Measurements from ENCODE around the gene BOD1L2. TPM values are rescaled to one million over a fixed set of nuclear protein-coding genes. Genes with fewer than 3 reads are reported as not detected.

BOD1L2 gene
- total RNA-seq, 1 experiment from 2014 or later: not detected

DNA sequence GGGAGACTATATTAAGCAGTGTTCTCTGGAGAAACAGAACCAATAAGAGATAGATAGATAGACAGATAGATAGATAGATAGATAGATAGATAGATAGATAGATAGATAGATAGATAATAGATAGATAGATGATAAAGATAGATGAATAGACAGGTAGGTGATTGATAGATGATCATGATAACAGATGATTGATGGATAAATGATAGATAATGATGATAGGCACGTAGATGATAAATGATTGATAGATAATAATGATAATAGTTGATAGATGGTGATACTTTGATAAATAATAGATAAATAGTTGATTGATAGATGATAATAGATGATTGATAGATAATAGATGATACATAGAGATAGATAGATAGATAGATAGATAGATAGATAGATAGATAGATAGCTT is 48.5 kb downstream of the BOD1L2 start:
- no TSS peak for BruUV-seq (replicated peaks)
- H3K36me3 Mint-ChIP-seq (ENCODE audit: insufficient read depth, unreplicated experiment): no peaks in the 10 kb centered on the region
- CTCF ChIA-PET: no interaction called here

DNA sequence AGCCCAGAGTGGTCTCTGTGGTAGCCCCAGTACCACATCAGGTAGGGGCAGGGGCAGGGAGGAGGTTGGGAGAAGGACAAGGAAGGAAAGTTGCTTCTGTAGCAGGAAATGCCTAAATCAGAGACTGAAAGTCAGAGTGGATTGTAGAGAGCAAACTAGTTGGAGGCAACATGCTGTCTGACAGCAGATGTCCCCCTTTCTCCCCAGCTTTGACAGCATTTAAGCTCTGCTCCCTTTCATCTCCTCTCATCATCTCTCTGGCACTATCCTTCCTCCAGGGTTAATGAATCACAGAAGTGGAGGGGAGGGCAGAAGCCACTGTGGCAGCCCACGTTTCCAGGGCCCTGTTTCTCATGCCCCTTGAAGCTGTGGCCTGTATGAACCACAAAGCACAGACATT is 50.4 kb downstream of the BOD1L2 start:
- no peak overlapping the region for H3K4me3 Mint-ChIP-seq (ENCODE audit: low read depth, unreplicated experiment)
- intact Hi-C loops (cut with micrococcal nuclease; ENCODE audit: unreplicated experiment): no loop called here
- no peaks in the 10 kb centered on the region for H3K27me3 Mint-ChIP-seq (ENCODE audit: unreplicated experiment)
- TF ChIP-seq, protein P1, sequence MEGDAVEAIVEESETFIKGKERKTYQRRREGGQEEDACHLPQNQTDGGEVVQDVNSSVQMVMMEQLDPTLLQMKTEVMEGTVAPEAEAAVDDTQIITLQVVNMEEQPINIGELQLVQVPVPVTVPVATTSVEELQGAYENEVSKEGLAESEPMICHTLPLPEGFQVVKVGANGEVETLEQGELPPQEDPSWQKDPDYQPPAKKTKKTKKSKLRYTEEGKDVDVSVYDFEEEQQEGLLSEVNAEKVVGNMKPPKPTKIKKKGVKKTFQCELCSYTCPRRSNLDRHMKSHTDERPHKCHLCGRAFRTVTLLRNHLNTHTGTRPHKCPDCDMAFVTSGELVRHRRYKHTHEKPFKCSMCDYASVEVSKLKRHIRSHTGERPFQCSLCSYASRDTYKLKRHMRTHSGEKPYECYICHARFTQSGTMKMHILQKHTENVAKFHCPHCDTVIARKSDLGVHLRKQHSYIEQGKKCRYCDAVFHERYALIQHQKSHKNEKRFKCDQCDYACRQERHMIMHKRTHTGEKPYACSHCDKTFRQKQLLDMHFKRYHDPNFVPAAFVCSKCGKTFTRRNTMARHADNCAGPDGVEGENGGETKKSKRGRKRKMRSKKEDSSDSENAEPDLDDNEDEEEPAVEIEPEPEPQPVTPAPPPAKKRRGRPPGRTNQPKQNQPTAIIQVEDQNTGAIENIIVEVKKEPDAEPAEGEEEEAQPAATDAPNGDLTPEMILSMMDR (IDR thresholded peaks at IDR 0.05; ENCODE audit: unreplicated experiment): no peak
- H3K9me3 Mint-ChIP-seq (ENCODE audit: low read depth, unreplicated experiment): no peaks in the 10 kb centered on the region
- H3K27ac Mint-ChIP-seq (ENCODE audit: unreplicated experiment): no peak overlapping the region
- H3K4me1 Mint-ChIP-seq (ENCODE audit: low read depth, unreplicated experiment): peaks cover 8% of the 10 kb centered on the region
- CTCF ChIA-PET: no interaction called here
- no peak for DNase-seq
- H3K36me3 Mint-ChIP-seq (ENCODE audit: insufficient read depth, unreplicated experiment): no peaks in the 10 kb centered on the region
- BruUV-seq (replicated peaks): no TSS peak

More for the DNA sequence above, 48.5 kb downstream of the BOD1L2 start:
- Mint-ChIP-seq H3K27ac (ENCODE audit: unreplicated experiment) (no peak overlapping the region), H3K4me1 (ENCODE audit: low read depth, unreplicated experiment) (peaks cover 8% of the 10 kb centered on the region), H3K27me3 (ENCODE audit: unreplicated experiment) (no peaks in the 10 kb centered on the region), H3K9me3 (ENCODE audit: low read depth, unreplicated experiment) (peaks cover 3% of the 10 kb centered on the region), H3K4me3 (ENCODE audit: low read depth, unreplicated experiment) (no peak overlapping the region)
- no peak for DNase-seq
- TF ChIP-seq, protein P1 (IDR thresholded peaks at IDR 0.05; ENCODE audit: unreplicated experiment): no peak
- intact Hi-C loops (cut with micrococcal nuclease; ENCODE audit: unreplicated experiment): no loop called here

DNA sequence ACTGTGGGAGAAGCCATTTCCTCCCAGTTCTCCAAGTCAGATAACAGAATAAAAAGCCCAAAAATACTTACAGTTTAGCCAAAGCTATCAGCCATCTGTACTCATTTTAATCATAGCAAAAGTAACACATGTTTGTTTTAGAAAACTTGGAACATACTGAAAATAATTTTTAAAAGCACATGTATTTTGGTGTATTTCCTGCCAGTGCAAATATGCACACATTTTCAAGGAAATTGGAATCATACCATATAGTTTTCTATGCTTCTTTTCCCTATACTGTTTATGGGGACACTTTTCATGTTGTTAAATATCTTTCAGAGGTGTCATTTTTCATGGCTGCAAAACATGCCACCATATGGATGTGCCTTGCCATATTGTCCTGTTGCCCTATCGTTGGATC is 51.2 kb downstream of the BOD1L2 start:
- Mint-ChIP-seq H3K4me3 (ENCODE audit: low read depth, unreplicated experiment) (no peak overlapping the region), H3K36me3 (ENCODE audit: insufficient read depth, unreplicated experiment) (no peaks in the 10 kb centered on the region), H3K27ac (ENCODE audit: unreplicated experiment) (no peak overlapping the region), H3K27me3 (ENCODE audit: unreplicated experiment) (no peaks in the 10 kb centered on the region), H3K9me3 (ENCODE audit: low read depth, unreplicated experiment) (no peaks in the 10 kb centered on the region), H3K4me1 (ENCODE audit: low read depth, unreplicated experiment) (peaks cover 8% of the 10 kb centered on the region)
- no TSS peak for BruUV-seq (replicated peaks)
- DNase-seq: no peak
- intact Hi-C loops (cut with micrococcal nuclease; ENCODE audit: unreplicated experiment): no loop called here
- CTCF ChIA-PET: no interaction called here
- TF ChIP-seq, protein P1 (IDR thresholded peaks at IDR 0.05; ENCODE audit: unreplicated experiment): no peak

Other genes with a start within 250 kb of the BOD1L2 start
- not detected in 2 replicates for gene ST8SIA3, start 205.5 kb downstream of the BOD1L2 start, total RNA-seq (2022)